HG03571 (cell line): ENCODE data around the gene HOMER1.
"Not testable (repeated sequence)": the region's sequence is repeated elsewhere in the genome, so short reads cannot be mapped to it uniquely, and the experiment has no call there.

Experiments used
- ATAC-seq: cut with Tn5 transposase; IDR thresholded peaks from one replicate; pipeline ENCODE4 v1.9.1; 2021; ENCODE audit not compliant: unreplicated experiment

The HOMER1 gene

GRCh38 chr5:79518718-79519117, 4.8 kb upstream of the HOMER1 start:
- ATAC-seq: no peak

GRCh38 chr5:79517601-79518000, 3.7 kb upstream of the HOMER1 start:
- no peak for ATAC-seq

GRCh38 chr5:79516986-79517385, 3.1 kb upstream of the HOMER1 start:
- ATAC-seq: no peak

GRCh38 chr5:79516331-79516730, 2.4 kb upstream of the HOMER1 start:
- ATAC-seq: not testable (repeated sequence)

- ATAC-seq: peak; percentile 80
These were observed 614 bp upstream of the HOMER1 start for GRCh38 chr5:79514391-79515105.

- ATAC-seq: no peak
These were observed 628 bp downstream of the HOMER1 start for GRCh38 chr5:79513308-79513703.

GRCh38 chr5:79512471-79513307, 1.2 kb downstream of the HOMER1 start:
- no peak for ATAC-seq

- no peak for ATAC-seq
These were observed 1.9 kb downstream of the HOMER1 start for GRCh38 chr5:79512049-79512448.

GRCh38 chr5:79510638-79511037, 3.3 kb downstream of the HOMER1 start:
- ATAC-seq: no peak

GRCh38 chr5:79509244-79509885, 4.6 kb downstream of the HOMER1 start:
- no peak for ATAC-seq

- ATAC-seq: no peak
These were observed 5.1 kb downstream of the HOMER1 start for GRCh38 chr5:79508794-79509193.

- no peak for ATAC-seq
These were observed 5.6 kb downstream of the HOMER1 start for GRCh38 chr5:79508354-79508753.

- ATAC-seq: no peak
These were observed 6.4 kb downstream of the HOMER1 start for GRCh38 chr5:79507251-79508205.

GRCh38 chr5:79505138-79505537, 8.8 kb downstream of the HOMER1 start:
- ATAC-seq: no peak

- no peak for ATAC-seq
These were observed 10.0 kb downstream of the HOMER1 start for GRCh38 chr5:79503794-79504495.

- no peak for ATAC-seq
These were observed 14.2 kb downstream of the HOMER1 start for GRCh38 chr5:79499640-79500273.

- no peak for ATAC-seq
These were observed 18.6 kb downstream of the HOMER1 start for GRCh38 chr5:79495311-79495710.

GRCh38 chr5:79493596-79494345, 20.2 kb downstream of the HOMER1 start:
- ATAC-seq: no peak
